Measurements from ENCODE around the gene FZD1.

Gene FZD1

DNA sequence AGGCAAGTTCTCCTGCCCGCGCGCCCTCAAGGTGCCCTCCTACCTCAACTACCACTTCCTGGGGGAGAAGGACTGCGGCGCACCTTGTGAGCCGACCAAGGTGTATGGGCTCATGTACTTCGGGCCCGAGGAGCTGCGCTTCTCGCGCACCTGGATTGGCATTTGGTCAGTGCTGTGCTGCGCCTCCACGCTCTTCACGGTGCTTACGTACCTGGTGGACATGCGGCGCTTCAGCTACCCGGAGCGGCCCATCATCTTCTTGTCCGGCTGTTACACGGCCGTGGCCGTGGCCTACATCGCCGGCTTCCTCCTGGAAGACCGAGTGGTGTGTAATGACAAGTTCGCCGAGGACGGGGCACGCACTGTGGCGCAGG lies 1.4 kb downstream of the FZD1 start:
- DNase-seq = no peak

- DNase-seq = no peak
Observed at GRCh38 chr7:91266067-91266688, 1.9 kb downstream of the FZD1 start.

GRCh38 chr7:91266689-91267090 lies 2.5 kb downstream of the FZD1 start:
- DNase-seq = no peak

GRCh38 chr7:91267171-91267955 lies 3.1 kb downstream of the FZD1 start:
- DNase-seq = no peak

DNA sequence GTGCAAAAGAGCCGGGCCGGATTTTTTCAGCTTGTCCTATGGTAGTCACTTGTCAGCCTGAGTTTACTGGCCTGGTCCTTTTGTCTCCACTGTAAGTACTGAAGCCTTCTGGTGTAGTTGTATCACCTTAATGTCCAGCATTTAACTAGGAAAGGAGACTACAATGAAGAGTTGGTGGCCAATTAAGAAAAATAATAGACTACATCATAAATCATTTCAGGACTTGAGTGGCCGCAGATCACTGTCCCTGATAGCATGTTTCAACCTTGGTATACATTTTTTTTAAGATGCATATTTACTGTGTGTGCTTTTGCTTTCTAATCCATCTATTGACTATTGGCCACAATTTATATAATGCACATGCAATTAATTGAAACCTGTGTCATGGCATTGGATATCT lies 6.1 kb downstream of the FZD1 start:
- DNase-seq = no peak

- no peak for DNase-seq
Observed at GRCh38 chr7:91276909-91277308, 12.7 kb downstream of the FZD1 start.

DNA sequence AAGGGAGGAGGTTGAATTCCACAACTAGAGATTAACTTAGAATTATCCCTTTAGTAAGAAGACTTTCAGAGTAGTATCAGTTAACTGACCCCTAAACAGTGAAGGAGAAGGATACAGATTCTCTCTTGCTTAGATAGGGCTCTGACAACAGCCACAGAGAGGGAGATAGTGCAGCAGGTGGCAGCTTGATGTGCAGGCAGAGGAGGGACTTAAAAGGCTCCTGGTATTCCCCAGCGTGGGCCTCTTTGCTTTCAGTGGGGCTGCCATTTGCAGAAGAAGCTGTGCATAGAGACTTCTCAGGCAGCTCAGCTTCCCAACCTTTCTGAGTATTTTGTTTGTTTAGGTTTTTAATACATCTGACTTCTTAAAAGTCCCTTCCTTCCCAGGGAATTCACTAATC lies 16.0 kb downstream of the FZD1 start:
- DNase-seq = no peak

DNA sequence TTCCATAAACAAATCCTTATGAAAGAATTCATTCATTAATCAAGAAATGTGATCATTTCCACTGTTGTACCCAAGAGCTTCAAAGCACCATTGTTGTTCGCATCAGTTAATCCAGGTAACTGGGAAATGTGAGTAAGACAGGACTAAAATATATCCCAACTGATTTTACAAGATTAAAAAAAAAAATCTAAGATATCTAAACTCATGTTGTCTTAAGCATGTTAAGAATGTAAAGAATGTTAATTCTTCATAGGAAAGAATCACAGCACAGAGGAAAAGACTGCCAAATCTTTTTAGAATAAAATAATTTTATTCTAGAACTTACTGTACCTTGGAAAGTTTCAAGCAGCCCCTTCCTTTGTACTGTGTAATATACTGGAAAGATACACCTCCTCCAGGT lies 16.4 kb downstream of the FZD1 start:
- DNase-seq = no peak

- no peak for DNase-seq
Observed at GRCh38 chr7:91285696-91286355, 21.6 kb downstream of the FZD1 start.

- DNase-seq = no peak
Observed at GRCh38 chr7:91286432-91286831, 22.2 kb downstream of the FZD1 start.

GRCh38 chr7:91287371-91288084 lies 23.3 kb downstream of the FZD1 start:
- DNase-seq = no peak

DNA sequence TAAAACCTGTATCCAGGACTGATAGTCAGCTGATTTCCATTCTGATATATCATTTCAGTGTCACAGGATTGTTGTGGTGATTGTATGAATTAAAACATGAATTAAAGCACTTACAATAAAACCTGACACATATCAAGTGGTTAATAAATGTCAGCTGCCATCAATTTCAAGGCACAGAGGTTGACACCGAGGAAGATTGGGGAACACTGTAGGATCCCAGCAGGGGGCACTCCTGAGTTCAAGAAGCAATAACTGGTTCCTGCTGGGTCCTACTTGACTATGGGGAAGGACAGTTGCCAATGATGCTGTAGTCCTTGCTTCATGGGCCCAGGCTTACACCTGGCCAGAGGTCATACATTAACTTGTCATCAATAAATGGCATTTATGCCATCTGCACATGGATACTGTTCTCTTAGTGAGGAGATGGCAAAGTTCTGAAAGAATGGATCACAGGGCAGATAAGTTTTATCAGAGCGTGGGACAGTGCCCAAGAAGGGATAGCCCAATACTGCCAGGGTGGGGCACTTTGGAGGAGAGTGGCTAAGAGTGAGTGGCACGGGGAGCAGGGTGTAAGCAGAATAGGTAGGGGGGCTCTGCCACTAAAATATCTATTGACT lies 24.1 kb downstream of the FZD1 start:
- DNase-seq = peak; percentile 18

DNA sequence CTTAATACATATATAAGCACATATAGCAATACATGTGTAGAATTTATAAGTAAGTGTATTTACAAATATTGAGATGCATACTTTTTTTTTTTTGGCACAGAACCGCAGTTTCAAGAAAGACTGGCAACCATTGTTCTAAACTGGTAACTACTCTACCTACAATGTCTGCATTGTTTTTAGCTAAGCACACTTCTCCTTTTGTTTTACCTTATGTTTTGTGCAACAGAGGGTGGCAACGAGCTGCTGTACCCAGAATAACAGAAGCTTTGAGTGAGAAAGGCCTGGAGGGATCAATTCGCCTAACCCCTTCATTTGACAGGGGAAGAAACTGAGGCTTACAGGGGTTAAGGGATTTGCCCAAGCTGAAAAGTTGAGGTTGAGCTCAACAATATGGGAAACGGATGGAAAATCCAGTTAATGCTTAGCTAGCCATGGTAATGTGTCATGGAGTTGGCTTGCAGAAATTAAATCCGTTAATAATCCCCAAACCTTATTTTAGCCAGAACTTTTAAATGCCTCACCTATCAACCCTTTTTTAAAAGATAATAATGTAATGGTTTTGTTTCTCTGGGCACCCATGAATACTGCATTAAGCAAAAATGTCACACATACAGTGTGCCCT lies 25.5 kb downstream of the FZD1 start:
- DNase-seq = no peak

DNA sequence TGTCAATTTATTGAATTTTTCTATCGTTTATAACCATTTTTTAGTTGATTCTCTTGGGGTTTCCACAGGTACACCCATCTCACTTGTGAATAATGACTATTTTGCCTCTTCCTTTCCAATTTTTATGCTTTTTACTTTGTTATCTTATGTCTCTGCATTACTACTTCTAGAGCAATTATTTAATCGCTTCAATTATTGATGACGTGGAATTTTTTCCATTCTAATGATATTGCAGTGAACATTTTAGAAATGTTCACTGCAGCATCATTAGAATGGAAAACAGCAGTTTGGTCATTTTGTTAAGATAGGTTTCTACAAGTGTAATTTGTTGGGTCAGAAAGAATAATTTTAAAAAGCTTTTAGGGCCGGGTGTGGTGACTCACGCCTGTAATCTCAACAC lies 27.1 kb downstream of the FZD1 start:
- DNase-seq = no peak

DNA sequence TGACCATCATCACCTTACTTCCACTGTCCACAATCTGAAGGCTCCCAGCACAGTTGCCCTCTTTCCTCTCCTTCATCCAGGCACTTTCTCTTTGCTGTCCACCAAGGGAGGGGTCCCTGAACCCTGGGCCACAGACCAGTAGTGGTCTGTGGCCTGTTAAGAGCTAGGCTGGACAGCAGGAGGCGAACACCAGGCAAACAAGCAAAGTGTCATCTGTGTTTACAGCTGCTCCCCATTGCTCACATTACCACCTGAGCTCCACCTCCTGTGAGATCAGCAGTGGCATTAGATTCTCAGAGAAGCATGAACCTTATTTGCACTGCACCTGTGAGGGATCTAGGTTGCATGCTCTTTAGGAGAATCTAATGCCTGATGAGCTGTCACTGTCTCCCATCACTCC lies 27.7 kb downstream of the FZD1 start:
- DNase-seq = no peak

GRCh38 chr7:91292506-91292905 lies 28.3 kb downstream of the FZD1 start:
- no peak for DNase-seq

DNA sequence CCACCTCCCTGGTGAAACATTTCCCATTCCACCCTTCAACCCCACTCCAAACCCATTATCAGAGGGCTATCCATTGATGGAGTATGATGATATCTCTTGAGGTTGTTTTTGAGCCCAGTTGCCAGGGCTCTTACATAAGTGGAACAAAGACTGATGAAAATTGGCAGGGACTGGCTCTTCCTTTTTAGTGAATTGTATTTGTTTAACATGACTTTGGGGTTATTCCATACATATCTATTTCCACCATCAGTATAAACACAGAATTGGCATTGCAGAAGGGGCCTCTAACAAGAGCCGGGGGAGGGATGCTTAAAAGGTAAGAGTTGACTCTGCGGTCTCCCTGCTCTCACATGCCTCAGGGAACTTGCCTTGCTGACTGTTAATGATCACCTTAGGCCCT lies 28.9 kb downstream of the FZD1 start:
- no peak for DNase-seq

DNA sequence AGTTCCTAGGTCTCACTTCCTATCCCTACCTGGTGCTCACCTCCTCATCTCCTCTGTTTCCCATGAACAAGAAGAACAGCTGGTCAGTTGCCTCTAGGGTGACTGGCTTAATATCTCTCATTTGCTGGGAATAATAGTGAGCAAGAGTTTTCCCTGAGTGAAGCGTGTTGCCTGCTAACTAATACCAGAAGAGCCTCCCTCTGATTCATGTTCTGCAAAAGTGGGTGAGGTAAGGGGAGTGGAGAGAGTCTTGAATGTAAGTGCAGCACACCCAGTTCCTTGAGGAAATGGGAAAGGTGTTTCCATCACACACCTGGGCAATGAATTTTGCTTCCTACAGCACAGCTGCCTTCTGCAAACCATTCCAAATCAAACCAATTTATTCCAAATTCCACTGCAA lies 29.6 kb downstream of the FZD1 start:
- DNase-seq = no peak

DNA sequence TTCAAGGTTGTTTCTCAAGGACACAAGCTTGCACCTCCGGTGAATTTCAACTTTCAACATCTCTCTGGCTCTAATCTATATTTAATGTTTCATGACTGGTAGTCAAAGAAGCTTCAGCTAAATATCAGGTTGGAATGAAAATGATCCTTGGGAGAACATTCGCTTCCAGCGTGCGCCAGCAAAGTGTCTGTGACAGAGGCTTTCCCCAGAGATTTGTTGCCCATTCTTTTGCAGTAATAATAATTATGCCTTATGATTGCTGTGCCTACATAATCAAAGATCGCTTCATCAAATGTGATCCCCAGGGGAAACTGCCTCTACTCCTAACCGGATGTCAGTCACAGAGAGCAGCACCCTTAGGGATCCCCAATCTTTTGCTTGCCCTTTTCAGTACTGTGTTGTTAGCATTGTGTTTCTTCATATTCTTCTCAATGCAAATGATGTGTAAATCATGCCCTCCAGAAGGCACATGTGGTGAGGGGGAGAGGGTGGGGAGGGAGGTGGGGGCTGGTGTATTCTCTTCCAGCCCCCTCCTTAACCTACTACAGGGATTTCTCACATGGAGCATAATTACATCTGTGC lies 30.5 kb downstream of the FZD1 start:
- DNase-seq = no peak

DNA sequence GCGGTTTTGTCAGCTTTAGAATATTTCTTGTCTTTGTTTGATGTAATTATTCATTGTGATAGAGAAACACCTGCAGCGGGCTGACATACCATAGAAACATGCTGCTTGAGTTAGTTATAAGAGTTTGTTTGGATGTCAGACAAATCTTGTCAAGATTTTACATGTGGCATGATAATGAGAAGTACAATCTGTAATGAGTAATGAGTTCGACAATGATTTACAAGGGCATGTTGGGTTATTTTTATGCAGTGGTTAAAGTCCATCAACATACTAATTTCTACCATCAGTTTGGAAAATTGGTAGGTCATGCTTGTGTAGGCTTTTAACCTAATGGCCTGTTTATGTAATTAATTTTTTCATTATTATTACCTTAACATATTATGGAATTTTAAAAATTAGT lies 31.3 kb downstream of the FZD1 start:
- no peak for DNase-seq

GRCh38 chr7:91297939-91298338 lies 33.7 kb downstream of the FZD1 start:
- no peak for DNase-seq
